Measurements from ENCODE around the gene ITGB7. TPM values are rescaled to one million over a fixed set of nuclear protein-coding genes. Genes with fewer than 3 reads are reported as not detected.

ITGB7 gene
- total and polyA plus RNA-seq, 5 donors from 2014 or later = 279 to 382 (median 324) TPM

DNA sequence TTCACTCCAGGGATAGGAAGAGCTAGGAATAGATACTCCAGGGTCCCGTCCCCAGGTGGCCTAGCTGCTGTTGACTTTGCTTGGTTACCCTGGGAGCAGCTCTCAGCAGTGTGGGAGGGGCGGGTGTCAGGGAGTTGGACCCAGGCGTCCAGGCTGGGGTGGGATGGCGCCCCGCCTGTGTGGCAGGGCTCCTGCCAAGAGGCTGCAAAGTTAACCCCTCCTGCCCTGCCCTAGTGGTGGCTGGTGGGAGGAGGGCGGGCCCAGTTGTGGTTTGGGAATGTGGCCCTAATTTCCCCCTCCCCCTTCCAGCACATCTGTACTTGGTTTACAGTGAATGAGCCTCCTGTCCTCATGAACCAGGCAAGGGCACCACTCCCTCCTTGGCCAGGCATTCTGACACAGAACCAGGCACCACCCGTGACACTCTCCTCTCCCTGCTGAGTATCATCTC is 26.6 kb upstream of the ITGB7 start:
- peaks cover 5 to 70% (median 47%) of the 10 kb centered on the region in 4 donors for H3K4me1 Mint-ChIP-seq
- Histone ChIP-seq H3K36me3 (ENCODE audit: control insufficient read depth, insufficient read depth, low read length) (no peaks in the 10 kb centered on the region), H3K9me3 (ENCODE audit: control insufficient read depth in 2 of 2, low read length in 2 of 2) (no peaks in the 10 kb centered on the region), H3K27me3 (ENCODE audit: control insufficient read depth, insufficient read depth, low read length) (no peaks in the 10 kb centered on the region), H3K27ac (ENCODE audit: insufficient read depth, low read length, poor library complexity, severe bottlenecking) (no peak overlapping the region), H3K4me3 (ENCODE audit: low read depth, low read length) (no peak overlapping the region), H3K4me1 (ENCODE audit: control insufficient read depth, insufficient read depth, low read length, poor library complexity, severe bottlenecking) (peaks cover 70% of the 10 kb centered on the region)
- ATAC-seq (ENCODE audit: low read depth in 2 of 2) (no peak), DNase-seq (no peak)
- no peaks in the 10 kb centered on the region for H3K9me3 Mint-ChIP-seq
- H3K27ac Mint-ChIP-seq = peak overlapping the region; percentile 67 to 91 (median 69)
- peak overlapping the region; percentile 66 to 91 (median 78) for H3K4me3 Mint-ChIP-seq
- H3K27me3 Mint-ChIP-seq = no peaks in the 10 kb centered on the region
- no peaks in the 10 kb centered on the region for H3K36me3 Mint-ChIP-seq

DNA sequence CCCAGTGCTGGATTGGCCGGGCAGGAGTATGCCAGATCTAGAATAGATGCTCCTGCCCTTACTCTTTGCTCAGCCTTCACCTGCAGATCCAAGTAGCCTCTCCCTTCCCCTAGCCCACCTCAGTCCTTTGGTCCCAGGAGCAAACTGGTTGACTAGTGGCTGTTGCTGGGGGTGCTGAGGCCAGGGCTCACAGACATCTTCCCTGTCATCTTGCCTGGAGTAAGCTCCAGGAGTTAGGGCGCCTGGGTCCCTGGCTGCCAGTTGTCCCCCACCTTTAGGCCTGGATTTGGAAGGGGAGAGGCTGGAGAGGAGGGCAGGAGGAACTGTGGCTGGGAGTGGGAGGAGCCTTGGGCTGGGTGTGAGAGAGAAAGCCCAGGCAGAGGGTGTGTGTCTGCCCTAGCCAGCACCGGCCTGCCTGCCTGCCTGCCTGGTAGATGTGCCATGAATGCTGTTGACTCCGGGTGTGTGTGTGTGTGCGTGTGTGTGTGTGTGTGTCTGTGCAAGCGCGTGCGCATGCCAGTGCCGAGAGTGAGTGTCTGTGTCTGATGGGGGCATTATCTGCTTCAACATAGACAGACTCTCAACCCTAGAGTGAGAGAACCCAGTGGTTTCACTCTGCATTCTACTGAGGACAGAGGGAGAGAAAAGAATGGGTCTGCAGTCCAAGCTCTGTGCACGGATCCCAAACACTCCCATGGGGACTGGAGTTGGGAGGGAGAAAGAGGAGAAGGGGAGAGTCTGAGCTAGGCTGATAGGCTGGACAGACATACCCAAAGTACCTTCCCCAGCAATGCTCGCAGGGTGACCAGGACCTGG is 25.8 kb upstream of the ITGB7 start:
- no peaks in the 10 kb centered on the region for H3K9me3 Mint-ChIP-seq
- DNase-seq (peak; percentile 28 to 69 (median 50)), ATAC-seq (ENCODE audit: low read depth in 2 of 2) (peak; percentile 40 to 54)
- H3K36me3 Mint-ChIP-seq = no peaks in the 10 kb centered on the region
- H3K4me1 Mint-ChIP-seq = peaks cover 5 to 78% (median 49%) of the 10 kb centered on the region in 4 donors
- Histone ChIP-seq H3K27me3 (ENCODE audit: control insufficient read depth, insufficient read depth, low read length) (no peaks in the 10 kb centered on the region), H3K36me3 (ENCODE audit: control insufficient read depth, insufficient read depth, low read length) (no peaks in the 10 kb centered on the region), H3K9me3 (ENCODE audit: control insufficient read depth in 2 of 2, low read length in 2 of 2) (no peaks in the 10 kb centered on the region), H3K4me1 (ENCODE audit: control insufficient read depth, insufficient read depth, low read length, poor library complexity, severe bottlenecking) (peaks cover 70% of the 10 kb centered on the region), H3K27ac (ENCODE audit: insufficient read depth, low read length, poor library complexity, severe bottlenecking) (peak overlapping the region; percentile 48), H3K4me3 (ENCODE audit: low read depth, low read length) (peak overlapping the region; percentile 53)
- peak overlapping the region; percentile 67 to 99 (median 91) for H3K27ac Mint-ChIP-seq
- no peaks in the 10 kb centered on the region for H3K27me3 Mint-ChIP-seq
- H3K4me3 Mint-ChIP-seq = peak overlapping the region; percentile 81 to 91 (median 86)

DNA sequence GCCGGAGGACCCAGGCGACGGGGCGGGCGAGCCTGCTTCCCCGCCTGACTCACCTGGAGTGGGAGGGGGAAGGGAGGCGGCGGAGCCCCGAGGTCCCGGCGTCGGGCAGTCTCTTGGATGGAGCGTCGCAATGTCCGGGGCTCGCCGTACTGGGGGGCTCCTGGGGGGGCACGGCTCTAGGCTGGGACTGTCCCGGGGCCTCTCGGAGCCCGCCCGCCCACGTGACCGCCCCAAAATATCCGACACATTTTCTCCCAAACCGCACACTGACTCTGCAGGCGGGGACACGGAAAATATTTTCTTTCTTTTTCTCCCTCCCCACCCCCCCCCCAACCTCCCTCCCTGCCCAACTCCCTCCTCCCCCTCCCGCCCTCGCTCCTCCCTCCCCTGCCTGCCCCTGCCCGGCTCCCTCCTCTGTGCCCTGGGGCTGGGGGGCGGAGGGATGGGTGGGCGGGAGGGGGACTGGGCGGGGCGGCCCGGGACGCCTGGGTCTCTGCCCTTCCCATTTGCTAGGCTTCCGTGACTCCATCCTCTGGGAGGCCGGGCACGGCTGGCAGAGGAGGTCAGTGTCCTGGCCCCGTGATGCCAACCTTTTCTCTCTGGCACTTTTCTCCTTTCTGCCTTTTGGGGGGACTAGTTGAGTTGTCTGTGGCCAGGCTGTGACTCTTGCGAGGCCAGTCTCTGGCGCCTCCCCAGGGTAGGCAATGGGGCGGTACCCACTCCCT is 25.0 kb upstream of the ITGB7 start, which contains the start of gene RARG:
Gene RARG, minus strand, starts transcription at position 289 of the 725 bp plus-strand sequence. CDS start 4,664 bp downstream, outside the sequence.
- Mint-ChIP-seq H3K4me1 (peaks cover 0 to 76% (median 44%) of the 10 kb centered on the region in 4 donors), H3K4me3 (peak within 1 kb of the TSS; percentile 81 to 91 (median 86)), H3K27me3 (no peaks in the 10 kb centered on the region), H3K9me3 (no peaks in the 10 kb centered on the region), H3K36me3 (peaks cover under 1% of the 10 kb centered on the region), H3K27ac (peak within 1 kb of the TSS; percentile 67 to 99 (median 91))
- no peaks in the 10 kb centered on the region for H3K27me3 ChIP-seq (ENCODE audit: control insufficient read depth, insufficient read depth, low read length)
- H3K4me1 ChIP-seq (ENCODE audit: control insufficient read depth, insufficient read depth, low read length, poor library complexity, severe bottlenecking) = peaks cover 69% of the 10 kb centered on the region
- peak; percentile 61 to 63 for ATAC-seq (ENCODE audit: low read depth in 2 of 2)
- H3K9me3 ChIP-seq (ENCODE audit: control insufficient read depth in 2 of 2, low read length in 2 of 2) = no peaks in the 10 kb centered on the region
- peak within 1 kb of the TSS; percentile 58 for H3K4me3 ChIP-seq (ENCODE audit: low read depth, low read length)
- peak; percentile 52 to 69 (median 68) for DNase-seq
- H3K36me3 ChIP-seq (ENCODE audit: control insufficient read depth, insufficient read depth, low read length) = no peaks in the 10 kb centered on the region
- H3K27ac ChIP-seq (ENCODE audit: insufficient read depth, low read length, poor library complexity, severe bottlenecking) = peak within 1 kb of the TSS; percentile 75

GRCh38 chr12:53231671-53231920 is 24.5 kb upstream of the ITGB7 start:
- Mint-ChIP-seq H3K9me3 (no peaks in the 10 kb centered on the region), H3K36me3 (peaks cover 4% of the 10 kb centered on the region), H3K4me1 (peaks cover 0 to 74% (median 44%) of the 10 kb centered on the region in 4 donors), H3K27me3 (no peaks in the 10 kb centered on the region), H3K4me3 (peak overlapping the region; percentile 27 to 86 (median 80)), H3K27ac (peak overlapping the region in 2 of 3 donors; percentile 63 to 88)
- Histone ChIP-seq H3K9me3 (ENCODE audit: control insufficient read depth in 2 of 2, low read length in 2 of 2) (no peaks in the 10 kb centered on the region), H3K27me3 (ENCODE audit: control insufficient read depth, insufficient read depth, low read length) (no peaks in the 10 kb centered on the region), H3K36me3 (ENCODE audit: control insufficient read depth, insufficient read depth, low read length) (no peaks in the 10 kb centered on the region), H3K4me3 (ENCODE audit: low read depth, low read length) (peak overlapping the region; percentile 58), H3K4me1 (ENCODE audit: control insufficient read depth, insufficient read depth, low read length, poor library complexity, severe bottlenecking) (peaks cover 64% of the 10 kb centered on the region), H3K27ac (ENCODE audit: insufficient read depth, low read length, poor library complexity, severe bottlenecking) (peak overlapping the region; percentile 75)
- ATAC-seq (ENCODE audit: low read depth in 2 of 2) = no peak
- no peak for DNase-seq

GRCh38 chr12:53230108-53230845 is 23.2 kb upstream of the ITGB7 start:
- Mint-ChIP-seq H3K27ac (peak overlapping the region in 2 of 3 donors; percentile 83 to 86), H3K36me3 (peaks cover 4% of the 10 kb centered on the region), H3K27me3 (no peaks in the 10 kb centered on the region), H3K4me3 (peak overlapping the region; percentile 53 to 86 (median 75)), H3K9me3 (no peaks in the 10 kb centered on the region), H3K4me1 (peaks cover 0 to 69% (median 38%) of the 10 kb centered on the region in 4 donors)
- H3K36me3 ChIP-seq (ENCODE audit: control insufficient read depth, insufficient read depth, low read length) = no peaks in the 10 kb centered on the region
- H3K27me3 ChIP-seq (ENCODE audit: control insufficient read depth, insufficient read depth, low read length) = no peaks in the 10 kb centered on the region
- ATAC-seq (ENCODE audit: low read depth in 2 of 2) = no peak
- peak overlapping the region; percentile 10 for H3K27ac ChIP-seq (ENCODE audit: insufficient read depth, low read length, poor library complexity, severe bottlenecking)
- H3K9me3 ChIP-seq (ENCODE audit: control insufficient read depth in 2 of 2, low read length in 2 of 2) = no peaks in the 10 kb centered on the region
- no peak overlapping the region for H3K4me3 ChIP-seq (ENCODE audit: low read depth, low read length)
- H3K4me1 ChIP-seq (ENCODE audit: control insufficient read depth, insufficient read depth, low read length, poor library complexity, severe bottlenecking) = peaks cover 51% of the 10 kb centered on the region
- DNase-seq = no peak

GRCh38 chr12:53229454-53229853 is 22.4 kb upstream of the ITGB7 start:
- Histone ChIP-seq H3K27ac (ENCODE audit: insufficient read depth, low read length, poor library complexity, severe bottlenecking) (no peak overlapping the region), H3K4me3 (ENCODE audit: low read depth, low read length) (no peak overlapping the region), H3K4me1 (ENCODE audit: control insufficient read depth, insufficient read depth, low read length, poor library complexity, severe bottlenecking) (peaks cover 48% of the 10 kb centered on the region), H3K27me3 (ENCODE audit: control insufficient read depth, insufficient read depth, low read length) (no peaks in the 10 kb centered on the region), H3K9me3 (ENCODE audit: control insufficient read depth in 2 of 2, low read length in 2 of 2) (no peaks in the 10 kb centered on the region), H3K36me3 (ENCODE audit: control insufficient read depth, insufficient read depth, low read length) (no peaks in the 10 kb centered on the region)
- Mint-ChIP-seq H3K9me3 (no peaks in the 10 kb centered on the region), H3K36me3 (peaks cover 4% of the 10 kb centered on the region), H3K4me3 (peak overlapping the region in 3 of 4 donors; percentile 67 to 91 (median 78)), H3K27me3 (no peaks in the 10 kb centered on the region), H3K27ac (peak overlapping the region; percentile 72 to 93 (median 86)), H3K4me1 (peaks cover 0 to 71% (median 40%) of the 10 kb centered on the region in 4 donors)
- ATAC-seq (ENCODE audit: low read depth in 2 of 2) (no peak), DNase-seq (no peak)

DNA sequence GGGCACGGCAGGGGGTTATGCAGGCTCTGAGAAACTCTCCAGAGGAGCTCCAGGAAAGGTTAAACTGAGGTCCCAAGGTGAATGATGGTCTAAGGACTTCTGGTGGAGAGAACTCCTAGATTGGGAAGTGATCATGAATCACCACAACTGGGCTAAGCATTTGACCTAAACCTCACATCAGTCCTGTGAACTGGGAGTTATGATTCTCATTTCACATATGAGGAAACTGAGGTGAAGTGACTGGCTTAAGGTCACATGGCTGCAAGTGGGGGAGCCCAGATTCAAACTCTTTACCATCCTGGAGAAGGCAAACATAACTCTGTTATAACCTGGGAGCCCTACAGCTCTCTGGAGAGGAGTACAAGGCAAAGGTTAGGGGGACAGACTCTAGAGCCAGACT is 20.8 kb upstream of the ITGB7 start:
- H3K27ac Mint-ChIP-seq = peak overlapping the region in 1 of 3 donors; percentile 5

More for the DNA sequence above, 20.8 kb upstream of the ITGB7 start:
- Histone ChIP-seq H3K9me3 (ENCODE audit: control insufficient read depth in 2 of 2, low read length in 2 of 2) (no peaks in the 10 kb centered on the region), H3K4me3 (ENCODE audit: low read depth, low read length) (no peak overlapping the region), H3K4me1 (ENCODE audit: control insufficient read depth, insufficient read depth, low read length, poor library complexity, severe bottlenecking) (peaks cover 48% of the 10 kb centered on the region), H3K27ac (ENCODE audit: insufficient read depth, low read length, poor library complexity, severe bottlenecking) (no peak overlapping the region), H3K36me3 (ENCODE audit: control insufficient read depth, insufficient read depth, low read length) (no peaks in the 10 kb centered on the region), H3K27me3 (ENCODE audit: control insufficient read depth, insufficient read depth, low read length) (no peaks in the 10 kb centered on the region)
- Mint-ChIP-seq H3K27me3 (no peaks in the 10 kb centered on the region), H3K4me1 (peaks cover 6 to 74% (median 45%) of the 10 kb centered on the region in 4 donors), H3K9me3 (no peaks in the 10 kb centered on the region), H3K36me3 (peaks cover 4% of the 10 kb centered on the region), H3K4me3 (peak overlapping the region in 1 of 4 donors; percentile 79)
- DNase-seq (no peak), ATAC-seq (ENCODE audit: low read depth in 2 of 2) (no peak)

Data from CD4-positive, CD25-positive, alpha-beta regulatory T cell (primary cell).